Mucosa of rectum (tissue), 2 donors: ENCODE data around the gene TIMM29.

Experiments
- H3K27ac ChIP-seq, 2 donors: one replicate each; pipeline ENCODE4 v1.7.0; 2013; ENCODE audit warnings: inconsistent platforms in 2 of 2, low read depth in 2 of 2, low read length in 2 of 2
- H3K27me3 ChIP-seq, 2 donors: one replicate each; pipeline ENCODE4 v1.7.0; 2013; ENCODE audit warnings: low read length in 2 of 2; ENCODE audit not compliant: control insufficient read depth in 2 of 2, insufficient read depth in 2 of 2
- H3K36me3 ChIP-seq, 2 donors: one replicate each; pipeline ENCODE4 v1.7.0; 2013; ENCODE audit warnings: low read length in 2 of 2; ENCODE audit not compliant: control insufficient read depth in 2 of 2, insufficient read depth in 2 of 2
- H3K4me1 ChIP-seq, 2 donors: one replicate each; pipeline ENCODE4 v1.7.0; 2013; ENCODE audit warnings: low read length in 2 of 2, mild to moderate bottlenecking in 1 of 2; ENCODE audit not compliant: control insufficient read depth in 2 of 2, insufficient read depth in 2 of 2
- H3K4me3 ChIP-seq, 2 donors: one replicate each; pipeline ENCODE4 v1.7.0; 2013; ENCODE audit warnings: low read length in 2 of 2
- H3K9ac ChIP-seq, 2 donors: one replicate each; pipeline ENCODE4 v1.7.0; 2013; ENCODE audit warnings: low read length in 2 of 2, low read depth in 1 of 2, mild to moderate bottlenecking in 1 of 2
- H3K9me3 ChIP-seq, 2 donors: one replicate each; pipeline ENCODE4 v1.7.0; 2013; ENCODE audit warnings: low read length in 2 of 2; ENCODE audit not compliant: control insufficient read depth in 2 of 2
- donor health status: healthy.
- donor health status: Normal muscosa, but diverticular disease.

Gene TIMM29

DNA sequence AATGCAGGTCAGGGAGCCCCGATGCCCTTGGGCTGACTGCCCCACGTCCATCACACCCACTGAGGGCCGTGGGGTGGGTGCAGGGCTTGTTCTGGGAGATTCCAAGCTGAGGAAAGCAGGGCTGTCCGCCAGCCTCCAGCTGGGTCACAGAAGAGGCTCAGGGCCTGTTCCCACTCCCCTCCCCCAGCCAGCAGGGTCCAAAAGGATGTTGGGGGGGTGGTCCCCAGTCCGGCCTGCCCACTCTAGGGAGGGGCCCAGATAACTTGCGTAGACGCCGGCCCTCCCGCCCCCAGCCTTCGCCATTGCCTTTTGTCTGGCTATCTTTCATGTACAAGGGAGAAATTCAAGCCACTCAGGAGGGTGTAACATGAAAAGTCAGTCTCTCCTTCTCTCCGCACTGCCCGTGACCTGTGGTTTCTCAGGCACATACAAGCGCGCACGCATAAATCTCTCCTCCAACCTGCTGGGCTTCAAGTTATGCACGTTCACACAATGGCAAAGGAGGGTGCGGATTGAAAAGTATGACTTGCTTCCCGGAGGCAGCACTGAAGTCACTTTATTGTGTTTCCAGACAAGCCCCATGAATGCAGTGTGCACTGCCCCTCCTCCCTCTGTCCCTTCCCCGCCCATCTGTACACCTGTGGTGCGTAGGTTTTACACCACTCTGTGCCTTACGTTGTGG, 37.1 kb upstream of the TIMM29 start:
- H3K4me3 ChIP-seq, result peak overlapping the region; percentile 5 to 41
- peak overlapping the region; percentile 82 to 94 for H3K27ac ChIP-seq
- no peaks in the 10 kb centered on the region for H3K9me3 ChIP-seq
- peaks cover 0 to 2% of the 10 kb centered on the region in 2 donors for H3K36me3 ChIP-seq
- H3K27me3 ChIP-seq, result no peaks in the 10 kb centered on the region
- H3K9ac ChIP-seq, result peak overlapping the region; percentile 58
- H3K4me1 ChIP-seq, result peaks cover 18 to 29% of the 10 kb centered on the region in 2 donors

DNA sequence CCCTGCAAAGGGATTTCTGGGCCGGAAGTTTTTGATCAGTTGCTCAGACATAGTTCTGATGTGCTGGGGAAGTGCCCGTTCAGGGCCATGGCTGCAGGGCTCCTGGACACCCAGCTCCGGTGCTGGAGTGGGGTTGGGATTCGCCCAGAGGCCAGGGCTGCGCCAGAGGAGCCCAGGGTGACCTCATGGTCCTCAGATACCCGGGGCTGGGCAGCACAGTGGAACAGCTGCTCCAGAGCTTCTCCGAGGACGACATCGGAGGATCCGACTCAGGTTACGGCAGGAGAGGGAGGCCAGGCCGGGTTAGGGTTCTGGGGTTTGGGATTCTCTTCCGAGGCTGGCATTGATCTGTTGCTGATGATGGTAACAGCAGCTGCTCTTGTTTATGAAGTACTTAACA, 36.4 kb upstream of the TIMM29 start:
- H3K4me1 ChIP-seq, result peaks cover 25 to 36% of the 10 kb centered on the region in 2 donors
- H3K9me3 ChIP-seq, result no peaks in the 10 kb centered on the region
- H3K27ac ChIP-seq, result peak overlapping the region; percentile 82 to 94
- peak overlapping the region; percentile 44 to 58 for H3K9ac ChIP-seq
- H3K36me3 ChIP-seq, result no peaks in the 10 kb centered on the region
- H3K27me3 ChIP-seq, result no peaks in the 10 kb centered on the region
- peak overlapping the region in 1 of 2 donors; percentile 31 for H3K4me3 ChIP-seq

DNA sequence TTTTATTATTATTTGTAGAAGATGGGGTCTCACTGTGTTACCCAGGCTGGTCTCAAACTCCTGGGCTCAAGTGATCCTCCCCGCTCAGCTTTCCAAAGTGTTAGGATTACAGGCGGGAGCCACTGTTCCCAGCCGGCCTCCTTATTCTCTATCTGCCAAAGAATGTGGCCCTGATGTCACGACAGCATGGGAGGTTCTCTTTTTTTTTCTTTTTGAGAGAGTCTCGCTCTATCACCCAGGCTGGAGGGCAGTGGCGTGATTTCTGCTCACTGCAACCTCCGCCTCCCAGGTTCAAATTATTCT, 33.7 kb upstream of the TIMM29 start:
- Histone ChIP-seq H3K36me3 (no peaks in the 10 kb centered on the region), H3K4me3 (no peak overlapping the region), H3K9ac (no peak overlapping the region), H3K9me3 (no peaks in the 10 kb centered on the region), H3K4me1 (peaks cover 39 to 42% of the 10 kb centered on the region in 2 donors), H3K27ac (no peak overlapping the region), H3K27me3 (no peaks in the 10 kb centered on the region)

DNA sequence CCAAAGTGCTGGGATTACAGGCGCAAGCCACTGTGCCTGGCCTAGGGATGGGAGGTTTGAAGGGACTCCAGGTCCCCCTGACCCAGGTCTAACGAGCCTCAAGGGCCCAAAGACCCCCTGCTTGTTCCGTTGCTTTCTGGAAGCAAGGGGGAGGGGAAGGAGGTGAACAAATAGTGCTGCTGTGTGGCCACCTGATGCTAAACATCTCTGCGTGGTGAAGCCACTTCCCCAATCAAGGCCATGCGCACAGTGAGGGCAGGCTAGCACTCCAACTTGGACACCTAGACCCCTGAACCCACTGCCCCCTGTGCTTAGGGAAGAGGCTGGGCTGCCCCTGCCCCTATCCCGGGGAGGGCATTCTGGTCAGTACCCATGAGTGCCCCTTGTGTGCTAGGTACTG, 33.2 kb upstream of the TIMM29 start:
- Histone ChIP-seq H3K27me3 (no peaks in the 10 kb centered on the region), H3K4me3 (no peak overlapping the region), H3K9me3 (no peaks in the 10 kb centered on the region), H3K36me3 (no peaks in the 10 kb centered on the region), H3K4me1 (peaks cover 44 to 47% of the 10 kb centered on the region in 2 donors), H3K27ac (no peak overlapping the region), H3K9ac (no peak overlapping the region)

DNA sequence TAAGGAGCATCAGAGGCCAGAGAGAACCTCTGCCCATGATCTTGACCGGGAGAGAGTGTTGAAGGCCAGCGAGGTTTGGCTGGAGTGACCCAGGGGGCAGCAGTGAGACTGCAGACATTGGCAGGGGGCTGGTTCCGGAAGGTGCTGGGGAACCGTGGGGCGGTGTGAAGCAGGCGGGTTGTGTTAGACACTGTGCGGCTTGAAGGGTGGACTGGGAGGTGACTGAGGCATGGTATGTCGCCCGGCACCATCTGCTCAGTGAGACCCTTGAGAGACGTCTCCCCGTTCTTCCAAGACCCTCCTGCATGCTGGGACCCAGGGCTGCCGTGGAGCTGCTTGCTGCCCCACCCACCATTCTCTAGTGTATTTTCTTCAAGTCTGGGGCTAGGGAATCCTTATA, 32.7 kb upstream of the TIMM29 start:
- Histone ChIP-seq H3K36me3 (no peaks in the 10 kb centered on the region), H3K4me1 (peaks cover 42 to 45% of the 10 kb centered on the region in 2 donors), H3K4me3 (no peak overlapping the region), H3K27me3 (no peaks in the 10 kb centered on the region), H3K9ac (no peak overlapping the region), H3K9me3 (no peaks in the 10 kb centered on the region), H3K27ac (peak overlapping the region in 1 of 2 donors; percentile 29)

DNA sequence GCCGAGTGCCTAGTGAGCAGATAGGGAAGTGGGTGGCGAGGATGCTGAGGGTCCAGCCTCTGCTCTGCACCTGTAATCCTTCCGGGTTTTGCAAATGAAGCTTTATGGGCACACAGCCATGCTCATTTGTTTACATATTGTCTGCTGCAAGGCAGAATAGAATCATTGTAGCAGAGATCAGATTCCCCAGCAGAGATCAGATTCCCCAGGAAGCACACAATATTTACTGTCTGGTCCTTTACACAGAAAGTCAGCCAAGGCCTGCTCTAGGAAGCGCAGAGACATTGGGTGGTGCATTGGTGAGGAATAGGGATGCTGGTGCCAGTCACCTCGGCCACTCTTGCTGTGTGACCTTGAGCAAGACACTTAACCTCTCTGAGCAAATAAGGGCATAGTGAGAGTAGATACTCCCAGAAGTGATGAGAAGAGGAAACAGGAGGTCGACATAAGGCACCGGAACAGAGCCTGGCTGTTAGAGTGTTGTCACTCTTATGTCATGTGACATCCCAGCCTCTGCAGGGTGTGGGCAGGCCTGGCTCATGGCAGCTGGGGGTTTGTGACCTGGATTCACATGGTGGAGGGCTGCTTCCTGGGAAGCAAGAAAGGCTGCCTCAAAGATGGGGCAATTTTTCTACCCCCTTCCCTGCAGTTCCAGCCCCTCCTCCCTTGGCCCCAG, 31.6 kb upstream of the TIMM29 start:
- Histone ChIP-seq H3K4me1 (peaks cover 35 to 36% of the 10 kb centered on the region in 2 donors), H3K4me3 (no peak overlapping the region), H3K36me3 (no peaks in the 10 kb centered on the region), H3K27ac (peak overlapping the region; percentile 29 to 45), H3K27me3 (no peaks in the 10 kb centered on the region), H3K9me3 (no peaks in the 10 kb centered on the region), H3K9ac (peak overlapping the region in 1 of 2 donors; percentile 23)

DNA sequence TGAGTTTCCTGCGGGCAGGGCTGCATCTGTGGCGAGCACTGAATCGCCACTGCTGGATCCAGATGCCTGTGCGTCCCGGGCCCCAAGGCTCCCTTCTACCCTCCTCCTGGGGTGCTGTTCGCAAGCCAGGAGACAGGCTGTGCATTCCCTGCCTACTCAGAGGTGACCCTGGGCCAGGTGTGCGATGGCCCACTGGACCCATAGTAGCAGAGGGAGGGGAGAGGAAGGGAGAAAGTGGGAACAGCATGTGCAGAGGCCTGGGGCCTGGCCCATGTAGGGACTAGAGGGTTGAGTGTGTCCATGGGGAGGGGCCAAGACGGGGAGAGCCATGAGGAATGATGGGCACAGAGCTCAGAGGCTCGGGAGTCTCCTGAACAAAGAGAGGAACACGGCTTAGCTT, 30.0 kb upstream of the TIMM29 start:
- Histone ChIP-seq H3K4me3 (no peak overlapping the region), H3K4me1 (peaks cover 30 to 32% of the 10 kb centered on the region in 2 donors), H3K27me3 (no peaks in the 10 kb centered on the region), H3K27ac (peak overlapping the region; percentile 82 to 89), H3K9me3 (no peaks in the 10 kb centered on the region), H3K36me3 (no peaks in the 10 kb centered on the region), H3K9ac (peak overlapping the region; percentile 22 to 34)

DNA sequence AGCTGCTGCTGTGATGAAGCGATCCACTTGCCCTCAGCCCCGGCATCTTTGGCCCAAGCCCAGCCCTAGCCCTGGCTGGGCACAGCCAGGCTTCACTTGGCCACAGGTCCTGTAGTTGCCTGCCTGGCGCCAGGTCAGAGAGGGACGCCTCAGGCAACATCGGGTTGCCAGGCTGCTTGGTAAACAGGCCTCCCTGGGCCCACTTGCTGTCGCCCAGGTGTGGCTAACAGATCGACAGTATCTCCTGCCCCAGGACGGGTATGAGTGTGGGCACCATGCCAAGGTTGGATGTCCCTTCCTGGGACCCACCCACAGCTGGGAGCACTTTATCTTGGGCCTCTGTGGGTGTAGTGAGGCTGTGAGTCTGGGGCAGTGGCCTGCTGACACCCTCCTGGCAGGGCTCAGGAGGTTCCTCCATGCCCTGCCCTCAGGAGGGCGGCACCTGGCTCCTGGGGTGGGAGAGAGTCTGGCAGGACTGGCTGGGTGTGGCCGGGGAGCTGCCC, 29.4 kb upstream of the TIMM29 start:
- Histone ChIP-seq H3K4me1 (peaks cover 30 to 32% of the 10 kb centered on the region in 2 donors), H3K4me3 (no peak overlapping the region), H3K27me3 (no peaks in the 10 kb centered on the region), H3K9ac (peak overlapping the region; percentile 22 to 34), H3K36me3 (no peaks in the 10 kb centered on the region), H3K27ac (peak overlapping the region; percentile 82 to 89), H3K9me3 (no peaks in the 10 kb centered on the region)

DNA sequence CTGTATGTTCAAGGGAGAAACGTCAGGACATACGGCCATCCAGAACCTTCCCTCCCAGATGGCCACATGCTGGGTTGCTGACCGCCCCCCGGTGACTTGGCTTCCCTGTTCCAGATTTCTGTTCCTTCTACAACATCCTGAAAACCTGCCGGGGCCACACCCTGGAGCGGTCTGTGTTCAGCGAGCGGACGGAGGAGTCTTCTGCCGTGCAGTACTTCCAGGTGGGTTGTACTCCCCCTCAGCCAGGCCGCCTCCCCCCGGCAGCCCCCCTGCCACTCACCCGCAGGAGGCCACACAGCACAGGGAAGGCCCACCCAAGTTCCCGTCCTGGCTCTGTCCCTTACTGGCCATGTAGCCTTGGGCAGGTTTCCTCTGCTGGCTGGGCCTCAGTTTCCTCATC, 20.7 kb upstream of the TIMM29 start:
- Histone ChIP-seq H3K27me3 (no peaks in the 10 kb centered on the region), H3K4me3 (no peak overlapping the region), H3K4me1 (no peaks in the 10 kb centered on the region), H3K36me3 (peaks cover 37 to 38% of the 10 kb centered on the region in 2 donors), H3K27ac (no peak overlapping the region), H3K9me3 (no peaks in the 10 kb centered on the region), H3K9ac (no peak overlapping the region)

DNA sequence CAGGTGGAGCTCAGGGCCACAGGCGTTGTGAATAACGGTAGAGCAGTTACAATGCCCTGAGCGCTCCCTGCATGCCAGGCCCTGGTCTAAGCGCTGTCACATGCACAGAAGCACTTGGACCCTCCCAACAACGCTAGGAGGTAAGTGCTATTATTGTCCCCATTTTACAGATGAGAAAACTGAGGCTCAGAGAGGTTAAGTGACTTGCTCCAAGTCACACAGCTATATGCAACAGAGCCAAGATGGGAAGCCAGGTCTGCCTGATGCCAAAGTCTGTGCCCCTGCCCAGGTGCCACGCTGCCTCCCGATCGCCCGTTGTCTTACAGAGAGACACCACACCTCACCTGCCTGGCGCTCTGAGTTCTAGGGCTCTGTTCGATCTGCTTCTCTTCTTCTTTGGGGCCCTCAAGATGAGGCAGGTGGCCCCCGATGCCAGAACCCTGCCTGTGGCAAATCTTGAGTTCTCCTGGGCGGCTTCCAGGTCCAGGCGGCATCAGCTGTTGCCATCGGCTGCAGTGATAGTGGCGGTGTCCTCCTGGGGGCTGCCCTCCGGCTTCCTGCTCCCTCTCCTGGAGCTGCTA, 20.1 kb upstream of the TIMM29 start:
- no peak overlapping the region for H3K9ac ChIP-seq
- H3K27ac ChIP-seq, result no peak overlapping the region
- H3K36me3 ChIP-seq, result peaks cover 38% of the 10 kb centered on the region in 2 donors
- H3K27me3 ChIP-seq, result no peaks in the 10 kb centered on the region
- H3K9me3 ChIP-seq, result no peaks in the 10 kb centered on the region
- no peaks in the 10 kb centered on the region for H3K4me1 ChIP-seq
- H3K4me3 ChIP-seq, result no peak overlapping the region
